T-helper 9 cell (primary cell): ENCODE data around the gene METTL9.
"Not testable (repeated sequence)": the region's sequence is repeated elsewhere in the genome, so short reads cannot be mapped to it uniquely, and the experiment has no call there.

ENCODE experiments used
- DNase-seq: peaks from one replicate; pipeline ENCODE4 v3.0.0-alpha.2; 2020

Gene METTL9

DNA sequence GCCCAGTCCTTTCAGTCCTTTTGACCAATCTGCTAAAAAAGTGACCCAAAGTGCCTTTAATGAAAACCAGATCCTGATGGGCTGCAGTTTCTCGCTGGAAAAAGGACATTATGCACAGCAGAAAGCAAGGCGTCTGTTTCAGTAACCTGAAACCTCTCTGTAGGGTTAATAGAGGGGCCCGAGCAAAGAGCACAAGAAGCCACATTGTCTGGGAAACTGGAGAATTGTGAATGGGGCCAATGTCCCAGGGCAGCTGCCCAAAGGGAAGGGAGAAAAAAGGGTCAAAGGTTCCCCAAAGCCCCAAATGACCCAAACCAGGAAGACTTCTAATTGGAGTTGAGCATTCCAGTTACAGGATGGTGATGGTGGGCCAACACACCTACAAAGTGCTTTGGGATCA is 67.4 kb downstream of the METTL9 start:
- DNase-seq, result no peak

- DNase-seq, result no peak
Measured at GRCh38 chr16:21667575-21667974, 68.2 kb downstream of the METTL9 start.

DNA sequence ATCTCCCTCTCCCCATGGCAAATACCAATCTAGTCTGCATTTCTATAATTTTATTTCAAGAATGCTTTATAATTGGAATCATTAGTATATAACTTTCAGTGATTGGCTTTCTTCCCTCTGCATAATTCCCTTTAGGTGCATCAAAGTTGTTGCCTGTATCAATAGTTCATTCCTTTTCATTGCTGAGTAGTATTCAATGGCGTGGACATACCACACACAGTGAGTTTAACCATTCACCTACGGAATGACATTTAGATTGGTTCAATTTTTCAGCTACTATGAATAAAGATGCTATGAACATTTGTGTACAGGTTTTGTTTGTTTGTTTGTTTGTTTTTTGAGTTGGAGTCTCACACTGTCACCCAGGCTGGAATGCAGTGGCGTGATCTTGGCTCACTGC is 74.1 kb downstream of the METTL9 start:
- DNase-seq, result no peak

- DNase-seq, result not testable (repeated sequence)
Measured at GRCh38 chr16:21674456-21674855, 75.1 kb downstream of the METTL9 start.

- not testable (repeated sequence) for DNase-seq
Measured at GRCh38 chr16:21680714-21681113, 81.3 kb downstream of the METTL9 start.

- no peak for DNase-seq
Measured at GRCh38 chr16:21683184-21683583, 83.8 kb downstream of the METTL9 start.

DNA sequence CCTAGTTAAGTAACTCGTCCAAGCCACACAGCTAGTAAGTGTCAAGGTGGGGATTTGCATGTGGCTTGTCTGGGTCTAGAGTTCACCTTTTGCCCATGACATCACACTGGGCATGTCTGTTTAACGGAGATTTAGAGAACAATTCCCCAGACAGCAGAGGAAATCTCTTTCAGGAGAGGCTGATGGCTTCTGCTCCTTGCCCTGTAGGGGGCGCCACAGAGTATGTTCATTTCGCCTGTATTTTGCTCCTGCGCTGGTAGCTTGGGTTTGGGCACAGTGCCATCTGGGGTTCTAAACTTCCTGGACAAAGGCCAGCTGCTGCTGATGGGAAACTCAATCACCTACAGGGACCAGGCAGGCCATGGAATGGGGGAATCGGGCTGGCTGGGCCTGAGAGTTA is 84.8 kb downstream of the METTL9 start:
- DNase-seq, result peak; percentile 24

- no peak for DNase-seq
Measured at GRCh38 chr16:21685034-21685455, 85.7 kb downstream of the METTL9 start.

GRCh38 chr16:21689107-21689506 is 89.7 kb downstream of the METTL9 start:
- DNase-seq, result no peak

- DNase-seq, result not testable (repeated sequence)
Measured at GRCh38 chr16:21690967-21691366, 91.6 kb downstream of the METTL9 start.

DNA sequence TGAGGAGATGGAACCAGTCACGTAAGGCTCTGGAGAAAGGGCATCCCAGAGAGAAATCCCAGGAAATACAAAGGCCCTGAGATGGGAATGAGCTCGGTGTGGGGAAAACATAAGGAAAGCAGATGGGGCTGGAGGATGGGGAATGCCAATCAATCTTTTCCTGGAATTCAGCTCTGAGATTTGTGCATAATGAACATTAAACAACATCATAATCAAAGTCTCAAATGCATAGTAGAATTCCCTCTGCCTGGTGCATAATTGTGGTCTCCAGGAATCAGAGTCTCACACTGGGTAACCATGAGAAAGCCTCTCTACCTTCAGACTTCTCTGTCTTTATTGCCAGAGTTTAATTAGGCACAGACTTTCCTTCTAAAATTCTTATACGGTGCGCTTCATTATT is 95.2 kb downstream of the METTL9 start:
- DNase-seq, result no peak

DNA sequence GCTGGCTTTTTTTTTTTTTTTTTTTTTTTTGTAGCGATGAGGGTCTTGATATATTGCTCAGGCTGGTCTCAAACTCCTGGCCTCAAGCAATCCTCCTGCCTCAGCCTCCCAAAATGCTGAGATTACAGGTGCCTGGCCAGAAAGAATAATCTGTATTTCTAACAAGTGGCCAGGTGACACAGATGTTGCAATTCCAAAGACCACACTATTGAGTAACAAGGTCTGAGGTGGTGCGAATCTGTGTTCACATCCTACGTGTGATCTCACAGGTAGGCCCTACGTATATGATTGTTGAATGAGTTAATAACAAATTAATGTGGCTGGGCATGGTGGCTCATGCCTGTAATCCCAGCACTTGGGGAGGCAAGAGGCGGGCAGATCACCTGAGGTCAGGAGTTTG is 97.7 kb downstream of the METTL9 start:
- DNase-seq, result no peak

GRCh38 chr16:21698169-21699032 is 99.0 kb downstream of the METTL9 start:
- no peak for DNase-seq

DNA sequence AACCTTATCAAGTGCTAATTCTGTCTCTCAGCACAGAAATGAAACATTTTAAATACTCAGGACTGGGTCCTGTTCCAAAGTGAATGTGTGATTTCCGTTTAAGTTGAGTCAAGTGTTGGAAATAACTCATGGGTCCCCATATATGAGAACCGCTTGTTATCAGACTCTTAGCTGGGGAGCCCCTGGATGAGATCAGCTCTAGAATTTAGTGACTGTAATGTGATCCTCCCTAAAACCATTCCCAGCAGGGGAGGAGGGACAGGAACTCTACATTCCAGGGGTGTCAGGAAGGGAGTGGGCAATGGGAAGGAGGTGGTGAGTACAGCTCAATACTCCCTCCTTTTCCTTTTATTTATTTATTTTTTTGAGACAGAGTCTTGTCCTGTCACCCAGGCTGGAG is 101.9 kb downstream of the METTL9 start:
- no peak for DNase-seq

DNA sequence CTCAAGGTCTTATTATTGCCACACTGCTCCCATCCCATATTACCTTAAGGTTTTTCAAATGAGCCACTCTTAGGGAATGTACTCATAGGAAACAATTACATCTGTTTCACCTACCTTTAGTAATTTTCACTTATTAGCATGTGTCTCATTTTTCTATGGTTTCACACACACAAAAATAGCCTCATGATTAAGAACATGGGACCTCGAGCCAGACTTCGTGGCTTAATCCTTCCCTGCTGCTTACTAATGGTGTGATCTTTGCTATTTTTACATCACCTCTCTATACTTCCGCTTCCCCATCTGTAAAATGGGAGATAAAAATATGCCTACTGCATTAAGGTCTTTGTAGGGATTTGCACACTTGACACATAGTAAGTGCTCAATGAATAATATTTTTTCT is 102.9 kb downstream of the METTL9 start:
- no peak for DNase-seq

DNA sequence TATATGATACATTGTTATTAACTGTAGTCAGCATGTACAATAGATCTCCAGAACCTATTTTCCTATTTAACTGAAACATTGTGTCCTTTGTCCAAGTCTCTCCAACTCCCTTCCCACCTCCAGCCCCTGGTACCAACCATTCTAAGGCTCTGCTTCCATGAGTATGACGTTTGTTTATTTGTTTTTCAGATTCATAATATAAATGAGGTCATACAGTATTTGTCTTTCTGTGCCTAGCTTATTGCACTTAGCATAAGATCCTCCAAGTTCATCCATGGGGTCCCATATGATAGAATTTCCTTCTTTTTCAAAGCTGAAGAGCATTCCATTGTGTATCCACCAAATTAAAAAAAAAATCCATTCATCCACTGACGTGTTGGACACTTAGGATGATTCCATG is 103.8 kb downstream of the METTL9 start:
- DNase-seq, result no peak

- no peak for DNase-seq
Measured at GRCh38 chr16:21703589-21704174, 104.3 kb downstream of the METTL9 start.

DNA sequence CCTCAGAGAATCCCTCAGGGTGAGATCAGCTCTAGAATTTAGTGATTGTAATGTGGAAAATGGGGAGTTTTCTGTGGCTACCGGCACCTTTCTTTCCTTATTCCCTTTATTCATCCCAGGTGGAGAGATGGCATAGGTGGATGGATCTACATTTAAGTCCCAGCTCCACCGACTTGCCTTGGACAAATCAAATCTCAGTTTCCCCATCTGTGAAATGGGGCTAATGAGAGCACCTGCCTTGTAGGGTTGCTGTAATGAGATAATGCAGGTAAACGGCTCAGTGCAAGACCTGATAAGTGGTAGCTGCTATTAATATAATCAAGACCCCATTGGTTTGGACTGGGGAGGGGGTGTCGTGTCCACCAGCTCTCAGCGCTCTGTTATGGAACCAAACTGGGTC is 104.9 kb downstream of the METTL9 start:
- DNase-seq, result no peak

DNA sequence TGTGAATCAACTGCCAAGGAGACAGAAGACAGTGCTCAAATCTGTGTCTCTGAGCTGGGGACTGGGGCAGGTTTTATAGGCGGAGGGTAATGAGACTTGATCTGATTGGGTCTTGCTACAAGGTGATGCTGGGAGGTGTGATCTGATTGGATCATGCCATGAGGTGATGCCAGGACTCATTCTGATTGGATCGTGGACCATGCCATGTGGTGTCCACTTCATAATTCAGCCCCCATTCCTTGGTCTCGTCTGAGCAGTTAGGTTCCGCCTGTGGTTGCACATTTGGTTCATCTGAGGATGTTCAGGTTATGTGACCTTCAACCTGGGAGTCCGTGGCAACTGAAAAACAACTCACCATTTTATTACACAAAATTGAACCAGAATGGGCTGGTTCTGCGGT is 105.4 kb downstream of the METTL9 start:
- no peak for DNase-seq
